B cell (primary cell): Measurements from ENCODE around the gene MAP4K2.

Experiments used
- EZH2 ChIP-seq: IDR thresholded peaks from 2 replicates; pipeline ENCODE4 v1.6.1; 2012; ENCODE audit warnings: borderline replicate concordance, low read depth, mild to moderate bottlenecking, moderate library complexity, low read length; ENCODE audit not compliant: insufficient read depth, poor library complexity, severe bottlenecking
- TF ChIP-seq, protein P1 (sequence below): fragments of 200-600 bp; IDR thresholded peaks from one replicate; pipeline ENCODE4 v1.8.0; 2022; ENCODE audit warnings: antibody characterized with exemption, mild to moderate bottlenecking

- TF ChIP-seq, protein P1, sequence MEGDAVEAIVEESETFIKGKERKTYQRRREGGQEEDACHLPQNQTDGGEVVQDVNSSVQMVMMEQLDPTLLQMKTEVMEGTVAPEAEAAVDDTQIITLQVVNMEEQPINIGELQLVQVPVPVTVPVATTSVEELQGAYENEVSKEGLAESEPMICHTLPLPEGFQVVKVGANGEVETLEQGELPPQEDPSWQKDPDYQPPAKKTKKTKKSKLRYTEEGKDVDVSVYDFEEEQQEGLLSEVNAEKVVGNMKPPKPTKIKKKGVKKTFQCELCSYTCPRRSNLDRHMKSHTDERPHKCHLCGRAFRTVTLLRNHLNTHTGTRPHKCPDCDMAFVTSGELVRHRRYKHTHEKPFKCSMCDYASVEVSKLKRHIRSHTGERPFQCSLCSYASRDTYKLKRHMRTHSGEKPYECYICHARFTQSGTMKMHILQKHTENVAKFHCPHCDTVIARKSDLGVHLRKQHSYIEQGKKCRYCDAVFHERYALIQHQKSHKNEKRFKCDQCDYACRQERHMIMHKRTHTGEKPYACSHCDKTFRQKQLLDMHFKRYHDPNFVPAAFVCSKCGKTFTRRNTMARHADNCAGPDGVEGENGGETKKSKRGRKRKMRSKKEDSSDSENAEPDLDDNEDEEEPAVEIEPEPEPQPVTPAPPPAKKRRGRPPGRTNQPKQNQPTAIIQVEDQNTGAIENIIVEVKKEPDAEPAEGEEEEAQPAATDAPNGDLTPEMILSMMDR = no peak
- TF ChIP-seq EZH2 = no peak
Measured at GRCh38 chr11:64803846-64804345, 882 bp upstream of the MAP4K2 start.
